HTR-8/SVneo (cell line): ENCODE data around the gene TBC1D1.
A peak's percentile ranks its signal among the peaks of the same experiment; 100 is the strongest.

Experiments
- DNase-seq: peaks from one replicate; pipeline ENCODE4 v3.0.0; 2011; ENCODE audit warnings: low spot score, mixed read lengths; ENCODE audit not compliant: insufficient read length
- FAIRE-seq: peaks from 2 replicates; lab custom pipeline; 2011; peaks lifted over from hg19 to GRCh38; lab: Jason Lieb, UNC

Gene TBC1D1

GRCh38 chr4:38113132-38113531 lies 222.2 kb downstream of the TBC1D1 start:
- DNase-seq (no peak), FAIRE-seq (no peak)

GRCh38 chr4:38113551-38113950 lies 222.7 kb downstream of the TBC1D1 start:
- FAIRE-seq = no peak
- DNase-seq = no peak

DNA sequence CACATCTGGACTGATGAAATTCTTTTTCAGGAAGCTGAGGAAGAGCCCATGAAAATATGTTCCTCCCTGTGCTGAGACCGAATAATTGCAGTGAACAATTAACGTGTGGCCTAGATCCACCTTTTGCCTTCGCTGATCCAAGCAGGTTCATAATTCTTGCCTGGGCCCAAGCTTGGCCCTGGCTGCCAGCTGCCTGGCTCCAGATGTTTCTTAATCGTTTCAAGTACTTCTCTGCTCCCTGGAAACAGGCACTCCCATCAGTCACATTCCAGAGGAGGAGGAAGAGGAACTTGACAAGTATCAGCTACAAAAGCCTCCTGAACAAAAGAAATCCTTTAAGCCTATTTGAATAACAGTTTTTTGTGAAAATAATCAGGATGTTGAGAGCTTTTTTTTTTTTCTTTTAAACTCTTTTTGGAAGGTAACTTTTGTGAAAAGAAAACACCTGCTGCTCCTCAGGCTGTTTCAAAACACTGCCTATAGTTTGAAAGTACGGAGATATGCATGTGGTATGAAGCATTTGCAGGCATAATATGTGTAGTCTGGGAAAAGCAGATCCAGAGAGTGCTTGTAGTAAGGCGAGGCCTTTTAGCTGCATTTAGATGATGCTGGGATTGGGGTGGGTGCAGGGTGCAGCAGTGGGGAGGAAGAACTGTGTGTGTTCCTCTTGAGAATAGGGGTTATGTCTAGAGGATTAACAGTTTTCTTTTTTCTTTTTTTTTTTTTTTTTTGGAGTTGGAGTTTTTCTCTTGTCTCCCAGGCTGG lies 223.7 kb downstream of the TBC1D1 start:
- no peak for DNase-seq
- no peak for FAIRE-seq

- FAIRE-seq (no peak), DNase-seq (no peak)
These were observed 224.7 kb downstream of the TBC1D1 start for GRCh38 chr4:38115601-38116000.

- FAIRE-seq = no peak
These were observed 226.7 kb downstream of the TBC1D1 start for GRCh38 chr4:38117591-38117990.

GRCh38 chr4:38119668-38120385 lies 228.9 kb downstream of the TBC1D1 start:
- no peak for FAIRE-seq
- peak; percentile 78 for DNase-seq

More at GRCh38 chr4:38117591-38117990, 226.7 kb downstream of the TBC1D1 start:
- DNase-seq = no peak

- no peak for FAIRE-seq
These were observed 229.9 kb downstream of the TBC1D1 start for GRCh38 chr4:38120772-38121171.

GRCh38 chr4:38122060-38122459 lies 231.2 kb downstream of the TBC1D1 start:
- no peak for FAIRE-seq
- no peak for DNase-seq

More at GRCh38 chr4:38120772-38121171, 229.9 kb downstream of the TBC1D1 start:
- no peak for DNase-seq

GRCh38 chr4:38123555-38123954 lies 232.7 kb downstream of the TBC1D1 start:
- DNase-seq = no peak
- no peak for FAIRE-seq

DNA sequence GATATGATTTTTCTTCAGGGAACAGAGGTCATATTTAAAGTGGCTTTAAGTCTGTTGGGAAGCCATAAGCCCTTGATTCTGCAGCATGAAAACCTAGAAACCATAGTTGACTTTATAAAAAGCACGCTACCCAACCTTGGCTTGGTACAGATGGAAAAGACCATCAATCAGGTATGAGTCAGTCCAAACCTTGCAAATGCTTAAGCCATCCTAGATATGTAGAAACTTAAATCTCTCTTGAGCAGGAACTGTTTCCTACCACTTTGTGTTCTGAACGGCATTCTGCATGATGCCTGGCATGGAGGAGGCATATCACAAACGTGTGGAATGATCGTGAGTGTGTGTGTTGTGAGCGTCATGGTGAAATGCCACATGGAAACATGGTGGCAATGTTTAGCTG lies 234.1 kb downstream of the TBC1D1 start:
- DNase-seq (no peak), FAIRE-seq (no peak)

GRCh38 chr4:38125816-38126215 lies 234.9 kb downstream of the TBC1D1 start:
- FAIRE-seq (no peak), DNase-seq (no peak)

DNA sequence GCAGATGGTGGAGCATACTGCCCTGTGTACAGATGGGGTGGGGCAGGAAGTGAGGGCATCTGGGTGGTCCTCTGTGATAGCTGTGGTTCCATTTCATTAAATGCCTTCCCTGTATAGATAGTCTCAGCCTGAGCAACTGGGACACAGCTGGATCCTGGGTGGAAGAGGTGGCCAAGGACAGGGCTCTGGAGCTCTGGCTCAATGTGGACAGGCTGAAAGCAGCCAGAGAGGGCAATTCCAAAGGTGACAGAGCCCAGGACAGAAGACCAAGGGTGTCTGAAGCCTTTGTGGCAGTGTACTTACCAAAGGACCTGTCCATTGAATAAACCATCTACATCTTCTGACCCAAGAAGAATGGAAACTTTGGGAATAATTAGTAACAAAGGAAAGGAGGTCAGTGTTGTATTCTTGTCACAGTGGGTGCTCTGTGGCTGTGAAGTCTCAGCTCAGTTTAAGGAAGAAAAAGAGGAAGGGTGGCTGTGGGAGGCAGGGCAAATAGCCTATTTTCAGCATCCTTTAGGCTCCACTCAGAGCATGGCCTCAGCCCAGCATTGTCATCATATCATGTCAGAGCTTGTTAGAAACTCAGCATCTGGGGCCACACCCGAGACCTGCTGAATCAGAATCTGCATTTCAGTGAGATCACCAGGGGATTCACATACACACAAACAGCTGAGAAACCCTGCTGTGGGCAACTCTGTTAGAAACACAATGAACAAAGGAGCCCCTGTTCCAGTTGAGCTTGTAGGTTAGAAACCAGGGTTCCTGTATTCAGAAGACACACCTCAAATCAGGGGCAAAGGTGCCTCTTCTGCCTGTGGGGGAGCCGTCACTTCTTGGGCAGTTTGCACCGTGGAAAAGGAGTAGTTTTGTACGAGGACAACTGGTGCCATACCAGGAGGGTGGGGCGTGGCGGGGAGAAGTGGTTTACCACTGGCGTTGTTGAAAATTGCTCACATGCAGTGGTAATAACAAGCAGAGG lies 237.9 kb downstream of the TBC1D1 start:
- no peak for FAIRE-seq
- no peak for DNase-seq

- DNase-seq = no peak
- FAIRE-seq = no peak
These were observed 238.8 kb downstream of the TBC1D1 start for GRCh38 chr4:38129460-38130227.

- FAIRE-seq (no peak), DNase-seq (no peak)
These were observed 240.0 kb downstream of the TBC1D1 start for GRCh38 chr4:38130884-38131283.

- no peak for FAIRE-seq
- no peak for DNase-seq
These were observed 240.6 kb downstream of the TBC1D1 start for GRCh38 chr4:38131371-38132091.

- no peak for DNase-seq
- no peak for FAIRE-seq
These were observed 241.3 kb downstream of the TBC1D1 start for GRCh38 chr4:38132107-38132673.

DNA sequence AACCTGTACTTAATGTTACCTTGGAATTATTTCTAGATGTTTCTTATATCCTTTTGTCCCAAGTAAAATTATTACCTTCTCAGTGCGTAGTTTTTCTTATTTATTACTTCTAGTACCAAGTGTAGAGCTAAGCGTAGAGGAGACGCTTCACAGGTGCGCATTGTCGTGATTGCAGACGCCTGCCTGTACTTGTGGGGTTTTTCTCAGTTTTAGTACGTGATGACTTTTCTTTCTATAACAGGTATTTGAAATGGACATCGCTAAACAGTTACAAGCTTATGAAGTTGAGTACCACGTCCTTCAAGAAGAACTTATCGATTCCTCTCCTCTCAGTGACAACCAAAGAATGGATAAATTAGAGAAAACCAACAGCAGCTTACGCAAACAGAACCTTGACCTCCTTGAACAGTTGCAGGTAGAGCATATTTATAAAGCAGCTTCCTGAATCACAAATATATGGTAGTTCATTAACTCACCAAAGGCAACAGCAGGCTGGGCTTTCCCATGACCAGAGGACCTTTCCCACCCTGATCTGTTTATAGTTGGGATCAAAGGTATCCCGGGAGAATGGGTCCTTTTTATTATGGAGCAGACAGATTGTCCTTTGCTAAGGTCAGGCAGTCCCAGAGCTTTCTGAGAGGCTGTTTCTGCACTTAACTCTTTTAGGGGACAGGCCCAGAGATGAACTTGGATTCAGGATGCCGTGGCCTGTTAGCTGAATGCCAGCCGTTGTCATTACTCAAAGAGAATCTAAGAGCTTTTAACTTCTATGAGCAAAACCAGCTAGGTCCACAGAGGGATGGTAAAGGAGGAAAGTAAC lies 242.2 kb downstream of the TBC1D1 start:
- DNase-seq (no peak), FAIRE-seq (no peak)
